ENCODE measurements around the gene WDTC1. TPM values are rescaled to one million over a fixed set of nuclear protein-coding genes. Genes with fewer than 3 reads are reported as not detected.

WDTC1 gene
- total and polyA plus RNA-seq, 2 of the 13 experiments (the other 11 are each of a cell fraction or from before 2014, with no cell fraction given): 5.5 TPM

DNA sequence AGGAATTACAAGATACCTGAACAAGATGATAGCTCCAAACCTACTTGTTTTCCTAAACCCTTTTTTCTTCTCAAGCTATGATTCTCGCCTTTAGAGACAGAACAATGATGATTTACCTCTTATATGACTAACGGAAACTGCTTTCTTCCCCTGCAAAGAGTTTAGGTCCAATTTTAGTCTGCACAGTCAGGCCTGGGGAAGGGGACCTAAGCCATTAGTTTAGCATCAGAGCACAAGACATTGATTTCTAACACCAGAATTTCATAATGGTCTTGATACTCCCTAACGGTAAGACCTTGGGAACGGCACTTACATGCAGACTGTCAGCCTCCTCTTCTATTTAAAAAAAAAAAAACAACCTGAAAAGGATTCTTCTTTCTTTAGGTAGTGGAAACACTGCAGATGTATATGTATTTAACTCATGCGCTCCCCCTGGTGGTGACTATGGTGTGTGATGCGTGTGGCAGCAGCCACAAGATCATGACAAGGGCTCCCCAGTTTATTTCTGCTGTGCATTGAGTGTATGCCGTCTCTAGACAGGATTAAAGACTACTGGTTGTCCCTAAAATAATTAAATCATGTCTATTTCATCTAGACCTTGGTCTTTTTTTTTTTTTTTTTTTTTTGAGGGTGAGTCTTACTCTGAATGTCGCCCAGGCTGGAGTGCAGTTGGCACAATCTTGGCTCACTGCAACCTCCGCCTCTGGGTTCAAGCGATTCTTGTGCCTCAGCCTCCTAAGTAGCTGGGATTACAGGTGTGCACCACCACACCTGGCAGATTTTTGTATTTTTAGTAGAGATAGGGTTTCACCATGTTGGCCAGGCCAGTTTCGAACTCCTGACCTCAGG, 50.2 kb downstream of the WDTC1 start (continued):
- TF ChIP-seq, protein P1, sequence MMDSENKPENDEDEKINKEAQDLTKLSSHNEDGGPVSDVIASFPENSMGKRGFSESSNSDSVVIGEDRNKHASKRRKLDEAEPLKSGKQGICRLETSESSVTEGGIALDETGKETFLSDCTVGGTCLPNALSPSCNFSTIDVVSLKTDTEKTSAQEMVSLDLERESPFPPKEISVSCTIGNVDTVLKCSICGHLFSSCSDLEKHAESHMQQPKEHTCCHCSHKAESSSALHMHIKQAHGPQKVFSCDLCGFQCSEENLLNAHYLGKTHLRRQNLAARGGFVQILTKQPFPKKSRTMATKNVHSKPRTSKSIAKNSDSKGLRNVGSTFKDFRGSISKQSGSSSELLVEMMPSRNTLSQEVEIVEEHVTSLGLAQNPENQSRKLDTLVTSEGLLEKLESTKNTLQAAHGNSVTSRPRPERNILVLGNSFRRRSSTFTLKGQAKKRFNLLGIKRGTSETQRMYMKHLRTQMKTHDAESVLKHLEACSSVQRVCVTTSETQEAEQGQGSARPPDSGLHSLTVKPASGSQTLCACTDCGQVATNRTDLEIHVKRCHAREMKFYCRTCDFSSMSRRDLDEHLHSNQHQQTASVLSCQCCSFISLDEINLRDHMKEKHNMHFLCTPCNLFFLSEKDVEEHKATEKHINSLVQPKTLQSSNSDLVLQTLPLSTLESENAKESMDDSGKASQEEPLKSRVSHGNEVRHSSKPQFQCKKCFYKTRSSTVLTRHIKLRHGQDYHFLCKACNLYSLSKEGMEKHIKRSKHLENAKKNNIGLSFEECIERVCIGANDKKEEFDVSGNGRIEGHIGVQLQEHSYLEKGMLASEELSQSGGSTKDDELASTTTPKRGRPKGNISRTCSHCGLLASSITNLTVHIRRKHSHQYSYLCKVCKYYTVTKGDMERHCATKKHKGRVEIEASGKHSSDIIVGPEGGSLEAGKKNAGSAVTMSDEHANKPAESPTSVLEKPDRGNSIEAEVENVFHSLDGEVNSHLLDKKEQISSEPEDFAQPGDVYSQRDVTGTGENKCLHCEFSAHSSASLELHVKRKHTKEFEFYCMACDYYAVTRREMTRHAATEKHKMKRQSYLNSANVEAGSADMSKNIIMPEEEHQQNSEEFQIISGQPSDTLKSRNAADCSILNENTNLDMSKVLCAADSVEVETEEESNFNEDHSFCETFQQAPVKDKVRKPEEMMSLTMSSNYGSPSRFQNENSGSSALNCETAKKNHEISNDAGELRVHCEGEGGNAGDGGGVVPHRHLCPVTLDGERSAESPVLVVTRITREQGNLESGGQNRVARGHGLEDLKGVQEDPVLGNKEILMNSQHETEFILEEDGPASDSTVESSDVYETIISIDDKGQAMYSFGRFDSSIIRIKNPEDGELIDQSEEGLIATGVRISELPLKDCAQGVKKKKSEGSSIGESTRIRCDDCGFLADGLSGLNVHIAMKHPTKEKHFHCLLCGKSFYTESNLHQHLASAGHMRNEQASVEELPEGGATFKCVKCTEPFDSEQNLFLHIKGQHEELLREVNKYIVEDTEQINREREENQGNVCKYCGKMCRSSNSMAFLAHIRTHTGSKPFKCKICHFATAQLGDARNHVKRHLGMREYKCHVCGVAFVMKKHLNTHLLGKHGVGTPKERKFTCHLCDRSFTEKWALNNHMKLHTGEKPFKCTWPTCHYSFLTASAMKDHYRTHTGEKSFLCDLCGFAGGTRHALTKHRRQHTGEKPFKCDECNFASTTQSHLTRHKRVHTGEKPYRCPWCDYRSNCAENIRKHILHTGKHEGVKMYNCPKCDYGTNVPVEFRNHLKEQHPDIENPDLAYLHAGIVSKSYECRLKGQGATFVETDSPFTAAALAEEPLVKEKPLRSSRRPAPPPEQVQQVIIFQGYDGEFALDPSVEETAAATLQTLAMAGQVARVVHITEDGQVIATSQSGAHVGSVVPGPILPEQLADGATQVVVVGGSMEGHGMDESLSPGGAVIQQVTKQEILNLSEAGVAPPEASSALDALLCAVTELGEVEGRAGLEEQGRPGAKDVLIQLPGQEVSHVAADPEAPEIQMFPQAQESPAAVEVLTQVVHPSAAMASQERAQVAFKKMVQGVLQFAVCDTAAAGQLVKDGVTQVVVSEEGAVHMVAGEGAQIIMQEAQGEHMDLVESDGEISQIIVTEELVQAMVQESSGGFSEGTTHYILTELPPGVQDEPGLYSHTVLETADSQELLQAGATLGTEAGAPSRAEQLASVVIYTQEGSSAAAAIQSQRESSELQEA (CRISPR knock-in tag; IDR thresholded peaks at IDR 0.05; ENCODE audit: not compliant biosample characterization): no peak
- no peak for TF ChIP-seq ZNF232 (CRISPR knock-in tag; IDR thresholded peaks at IDR 0.05; ENCODE audit: borderline replicate concordance)
- TF ChIP-seq RFXANK (CRISPR knock-in tag; IDR thresholded peaks at IDR 0.05): no peak
- no peak for TF ChIP-seq ZFY (CRISPR knock-in tag; IDR thresholded peaks at IDR 0.05)
- no peak for TF ChIP-seq ZNF614 (CRISPR knock-in tag; IDR thresholded peaks at IDR 0.05; ENCODE audit: borderline replicate concordance)
- TF ChIP-seq GPN1 (CRISPR knock-in tag; IDR thresholded peaks at IDR 0.05; ENCODE audit: borderline replicate concordance): no peak
- peak; percentile 14; the same call in 1 of the 2 replicates for TF ChIP-seq RAD21 (CRISPR knock-in tag; IDR thresholded peaks at IDR 0.05)
- TF ChIP-seq ZNF674 (CRISPR knock-in tag; IDR thresholded peaks at IDR 0.05; ENCODE audit: low read depth): no peak
- TF ChIP-seq RAD51 (IDR thresholded peaks at IDR 0.05; ENCODE audit: borderline replicate concordance): no peak
- no peak for TF ChIP-seq ZNF331 (CRISPR knock-in tag; IDR thresholded peaks at IDR 0.05)
- TF ChIP-seq, protein P2, sequence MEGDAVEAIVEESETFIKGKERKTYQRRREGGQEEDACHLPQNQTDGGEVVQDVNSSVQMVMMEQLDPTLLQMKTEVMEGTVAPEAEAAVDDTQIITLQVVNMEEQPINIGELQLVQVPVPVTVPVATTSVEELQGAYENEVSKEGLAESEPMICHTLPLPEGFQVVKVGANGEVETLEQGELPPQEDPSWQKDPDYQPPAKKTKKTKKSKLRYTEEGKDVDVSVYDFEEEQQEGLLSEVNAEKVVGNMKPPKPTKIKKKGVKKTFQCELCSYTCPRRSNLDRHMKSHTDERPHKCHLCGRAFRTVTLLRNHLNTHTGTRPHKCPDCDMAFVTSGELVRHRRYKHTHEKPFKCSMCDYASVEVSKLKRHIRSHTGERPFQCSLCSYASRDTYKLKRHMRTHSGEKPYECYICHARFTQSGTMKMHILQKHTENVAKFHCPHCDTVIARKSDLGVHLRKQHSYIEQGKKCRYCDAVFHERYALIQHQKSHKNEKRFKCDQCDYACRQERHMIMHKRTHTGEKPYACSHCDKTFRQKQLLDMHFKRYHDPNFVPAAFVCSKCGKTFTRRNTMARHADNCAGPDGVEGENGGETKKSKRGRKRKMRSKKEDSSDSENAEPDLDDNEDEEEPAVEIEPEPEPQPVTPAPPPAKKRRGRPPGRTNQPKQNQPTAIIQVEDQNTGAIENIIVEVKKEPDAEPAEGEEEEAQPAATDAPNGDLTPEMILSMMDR (CRISPR knock-in tag; IDR thresholded peaks at IDR 0.05): peak; percentile 76
